ENCODE results near the gene PM20D1. TPM values are rescaled to one million over a fixed set of nuclear protein-coding genes. Genes with fewer than 3 reads are reported as not detected.

Gene PM20D1
- total RNA-seq, 1 donor from 2014 or later, result not detected

GRCh38 chr1:205843036-205843859 is 6.7 kb downstream of the PM20D1 start:
- Histone ChIP-seq H3K4me3 (ENCODE audit: insufficient read depth, low read depth, low read length) (no peak overlapping the region), H3K79me2 (ENCODE audit: insufficient read depth, low read length) (no peaks in the 10 kb centered on the region), H2AFZ (ENCODE audit: low read depth, low read length) (no peak overlapping the region), H3K27ac (ENCODE audit: low read depth, low read length) (no peak overlapping the region), H3K9ac (ENCODE audit: low read length) (no peak overlapping the region), H3K4me2 (ENCODE audit: low read length) (no peak overlapping the region), H3K9me3 (ENCODE audit: insufficient read depth, low read depth, low read length) (no peaks in the 10 kb centered on the region), H3K27me3 (ENCODE audit: insufficient read depth, low read length) (peaks cover 11% of the 10 kb centered on the region), H3K36me3 (ENCODE audit: insufficient read depth, low read length) (no peaks in the 10 kb centered on the region), H3K4me1 (ENCODE audit: insufficient read depth, low read length) (no peaks in the 10 kb centered on the region), H4K20me1 (ENCODE audit: insufficient read depth, low read length) (no peaks in the 10 kb centered on the region)
- Mint-ChIP-seq H3K36me3 (ENCODE audit: low read depth, unreplicated experiment) (no peaks in the 10 kb centered on the region), H3K9me3 (ENCODE audit: unreplicated experiment) (peaks cover 4% of the 10 kb centered on the region), H3K27me3 (ENCODE audit: low read depth, unreplicated experiment) (peaks cover 20% of the 10 kb centered on the region), H3K27ac (ENCODE audit: unreplicated experiment) (no peak overlapping the region), H3K4me1 (ENCODE audit: low read depth, unreplicated experiment) (peaks cover 5% of the 10 kb centered on the region), H3K4me3 (ENCODE audit: unreplicated experiment) (no peak overlapping the region)
- TF ChIP-seq EZH2 (IDR thresholded peaks at IDR 0.05; ENCODE audit: insufficient read depth, low read length) (no peak), CTCF (IDR thresholded peaks at IDR 0.05; ENCODE audit: insufficient read depth, low read depth, low read length) (no peak)
- no peak for DNase-seq (ENCODE audit: low read depth)
- FAIRE-seq, result no peak

- no peak overlapping the region for H3K27ac Mint-ChIP-seq (ENCODE audit: unreplicated experiment)
- H3K4me1 Mint-ChIP-seq (ENCODE audit: low read depth, unreplicated experiment), result peaks cover 7% of the 10 kb centered on the region
- H3K36me3 ChIP-seq (ENCODE audit: insufficient read depth, low read length), result no peaks in the 10 kb centered on the region
- H3K27ac ChIP-seq (ENCODE audit: low read depth, low read length), result no peak overlapping the region
- no peaks in the 10 kb centered on the region for H3K79me2 ChIP-seq (ENCODE audit: insufficient read depth, low read length)
- H4K20me1 ChIP-seq (ENCODE audit: insufficient read depth, low read length), result no peaks in the 10 kb centered on the region
- DNase-seq (ENCODE audit: low read depth) (no peak), FAIRE-seq (no peak)
- H3K36me3 Mint-ChIP-seq (ENCODE audit: low read depth, unreplicated experiment), result no peaks in the 10 kb centered on the region
- H3K27me3 ChIP-seq (ENCODE audit: insufficient read depth, low read length), result peaks cover 11% of the 10 kb centered on the region
- no peak overlapping the region for H3K4me2 ChIP-seq (ENCODE audit: low read length)
- no peaks in the 10 kb centered on the region for H3K4me1 ChIP-seq (ENCODE audit: insufficient read depth, low read length)
- TF ChIP-seq EZH2 (IDR thresholded peaks at IDR 0.05; ENCODE audit: insufficient read depth, low read length), result no peak
- no peak for TF ChIP-seq CTCF (IDR thresholded peaks at IDR 0.05; ENCODE audit: insufficient read depth, low read depth, low read length)
- H2AFZ ChIP-seq (ENCODE audit: low read depth, low read length), result no peak overlapping the region
- no peak overlapping the region for H3K4me3 Mint-ChIP-seq (ENCODE audit: unreplicated experiment)
- no peak overlapping the region for H3K9ac ChIP-seq (ENCODE audit: low read length)
- H3K27me3 Mint-ChIP-seq (ENCODE audit: low read depth, unreplicated experiment), result peaks cover 23% of the 10 kb centered on the region
- H3K9me3 ChIP-seq (ENCODE audit: insufficient read depth, low read depth, low read length), result no peaks in the 10 kb centered on the region
- H3K4me3 ChIP-seq (ENCODE audit: insufficient read depth, low read depth, low read length), result no peak overlapping the region
- H3K9me3 Mint-ChIP-seq (ENCODE audit: unreplicated experiment), result peaks cover 4% of the 10 kb centered on the region
Measured at GRCh38 chr1:205842229-205842628, 7.7 kb downstream of the PM20D1 start.
